ENCODE measurements around the gene CASP10.
"Not testable (repeated sequence)": the region's sequence is repeated elsewhere in the genome, so short reads cannot be mapped to it uniquely, and the experiment has no call there.

The CASP10 gene

DNA sequence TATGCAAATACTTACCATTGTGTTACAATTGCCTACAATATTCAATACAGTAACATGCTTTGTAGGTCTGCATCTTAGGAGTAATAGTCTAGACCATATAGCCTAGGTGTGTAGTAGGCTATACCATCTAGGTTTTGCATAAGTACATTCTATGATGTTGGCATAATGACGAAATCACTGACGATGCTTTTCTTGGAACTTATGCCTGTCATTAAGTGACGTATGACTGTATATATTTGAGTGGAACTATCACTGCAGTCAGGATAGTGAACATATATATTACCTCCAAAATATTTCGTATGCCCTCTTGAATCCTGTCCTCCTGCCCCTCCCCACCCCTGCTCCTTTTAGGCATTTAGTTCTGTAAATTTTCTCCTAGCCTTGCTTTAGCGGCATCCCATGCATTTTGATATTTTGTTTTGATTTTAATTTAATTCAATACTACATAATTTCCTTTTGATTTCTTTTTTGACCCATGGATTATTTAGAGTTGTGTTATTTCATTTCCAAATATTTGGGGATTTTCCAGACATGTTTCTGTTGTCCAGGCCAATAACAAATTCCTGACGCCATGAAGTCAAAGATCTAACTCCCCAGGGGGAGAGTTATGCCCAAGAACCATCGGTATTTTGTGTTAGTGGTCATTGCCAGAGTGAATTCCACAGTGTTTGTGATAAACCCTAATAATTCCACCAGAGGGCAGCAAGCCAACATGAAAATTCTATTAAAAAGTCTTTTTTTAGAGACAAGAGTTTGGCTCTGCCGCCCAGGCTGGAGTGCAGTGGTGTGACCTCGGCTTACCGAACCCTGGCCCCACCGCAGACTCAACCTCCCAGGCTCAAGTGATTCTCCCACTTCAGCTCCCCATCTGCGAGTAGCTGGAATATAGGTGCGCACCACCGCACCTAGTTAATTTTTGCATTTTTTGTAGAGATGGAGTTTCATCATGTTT, 53.2 kb downstream of the CASP10 start:
- peak; percentile 20 for DNase-seq

DNA sequence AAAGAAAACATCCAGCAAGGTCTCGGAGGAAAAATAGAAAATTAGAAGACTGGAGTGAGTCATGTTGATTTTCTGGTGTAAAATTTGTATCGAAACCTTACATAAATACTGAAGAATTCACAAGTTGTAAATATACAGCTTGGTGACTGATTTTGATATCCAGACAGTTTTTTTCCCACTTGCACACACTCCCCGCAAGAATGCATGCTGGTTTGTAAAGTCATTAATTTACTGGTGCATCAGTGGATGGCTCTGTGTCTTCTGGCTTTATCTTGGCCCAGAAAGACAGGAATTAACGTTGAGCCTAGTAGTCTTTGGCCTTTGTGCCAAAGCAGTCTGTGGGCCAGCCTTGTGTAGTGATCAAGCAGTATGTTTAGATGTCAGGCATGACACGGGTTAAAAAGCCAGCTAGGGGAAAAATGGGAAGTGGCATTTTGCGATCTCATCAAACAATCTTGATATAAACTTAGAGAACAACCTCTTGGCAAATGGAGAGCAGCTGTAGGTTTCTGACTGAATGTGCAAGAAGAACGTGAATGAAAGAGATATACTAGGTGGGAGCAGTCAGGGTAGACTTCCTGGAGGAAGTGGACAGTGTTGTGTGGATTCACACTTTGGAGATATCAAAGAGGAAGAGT, 54.7 kb downstream of the CASP10 start:
- no peak for DNase-seq

DNA sequence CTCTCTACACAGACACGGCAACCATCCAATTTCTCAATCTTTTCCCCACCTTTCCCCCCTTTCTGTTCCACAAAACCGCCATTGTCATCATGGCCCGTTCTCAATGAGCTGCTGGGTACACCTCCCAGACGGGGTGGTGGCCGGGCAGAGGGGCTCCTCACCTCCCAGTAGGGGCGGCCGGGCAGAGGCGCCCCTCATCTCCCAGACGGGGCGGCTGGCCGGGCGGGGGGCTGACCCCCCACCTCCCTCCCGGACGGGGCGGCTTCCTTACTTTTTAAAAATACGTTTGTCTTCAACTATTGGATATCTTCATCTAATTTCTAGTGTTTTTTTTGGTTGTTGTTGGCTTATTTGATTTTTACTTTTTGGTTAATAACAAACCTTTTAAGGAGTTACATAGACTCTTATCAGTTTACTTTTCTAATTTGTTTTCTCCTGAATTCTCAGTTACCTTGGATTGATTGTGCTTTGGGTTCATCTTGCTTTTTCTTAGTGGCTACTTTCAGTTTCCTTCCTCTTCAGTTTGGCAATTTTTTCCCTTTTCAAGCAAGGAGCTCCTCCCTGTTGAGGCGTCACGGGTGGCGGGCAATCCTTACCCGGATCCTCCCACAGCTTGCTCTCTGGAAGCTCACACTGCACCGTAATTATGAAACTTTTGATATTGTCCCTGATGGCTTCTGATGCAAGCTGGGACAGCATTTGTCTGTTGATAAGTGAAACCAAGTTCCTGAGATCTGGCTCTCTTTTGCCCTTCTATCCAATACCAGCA, 56.4 kb downstream of the CASP10 start:
- DNase-seq: not testable (repeated sequence)

DNA sequence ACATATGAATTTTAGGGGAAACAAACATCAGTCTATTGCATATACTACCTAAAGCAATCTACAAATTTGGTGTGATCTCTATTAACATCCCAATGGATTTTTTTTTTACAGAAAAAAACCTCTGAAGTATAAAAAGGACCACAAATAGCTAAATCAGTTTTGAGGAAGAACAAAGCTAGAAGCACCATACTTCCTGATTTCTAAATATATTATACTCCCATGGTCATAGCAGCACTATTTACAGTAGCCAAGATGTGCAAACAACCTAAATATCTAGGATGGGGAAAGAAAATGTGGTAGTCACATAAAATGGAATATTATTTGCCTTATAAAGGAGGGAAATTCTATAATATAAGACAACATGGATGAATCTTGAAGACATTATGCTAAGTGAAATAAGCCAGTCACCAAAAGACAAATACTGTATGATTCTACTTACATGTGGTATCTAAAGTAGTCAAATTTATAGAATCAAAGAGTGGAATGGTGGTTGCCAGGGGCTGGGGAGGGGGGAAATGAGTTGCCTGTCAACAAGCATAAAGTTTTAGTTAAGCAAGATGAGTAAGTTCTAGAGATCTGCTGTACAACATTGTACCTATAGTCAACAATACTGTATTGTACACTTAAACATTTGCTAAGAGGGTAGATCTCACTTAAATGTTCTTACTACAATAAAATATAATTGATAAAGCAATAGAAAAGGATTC, 59.8 kb downstream of the CASP10 start:
- no peak for DNase-seq

DNA sequence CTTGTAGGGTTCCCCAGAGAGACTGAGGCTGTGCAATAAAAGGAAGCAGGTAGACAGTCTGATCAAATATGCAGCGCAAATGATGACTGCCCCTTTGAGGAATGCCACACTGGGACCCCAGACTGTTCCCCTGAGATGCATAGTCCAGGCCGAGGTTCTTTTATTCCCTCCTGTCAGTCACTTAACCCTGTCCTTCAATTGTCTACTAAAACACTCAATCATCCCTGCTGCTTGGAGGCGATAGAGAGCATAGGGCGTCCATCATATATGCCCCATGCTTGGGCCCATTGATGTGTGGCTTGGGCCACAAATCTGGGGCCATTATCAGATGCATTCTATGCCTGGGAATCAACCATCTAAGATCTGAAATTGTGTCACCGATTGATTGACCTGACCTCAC, 61.9 kb downstream of the CASP10 start:
- DNase-seq: no peak

DNA sequence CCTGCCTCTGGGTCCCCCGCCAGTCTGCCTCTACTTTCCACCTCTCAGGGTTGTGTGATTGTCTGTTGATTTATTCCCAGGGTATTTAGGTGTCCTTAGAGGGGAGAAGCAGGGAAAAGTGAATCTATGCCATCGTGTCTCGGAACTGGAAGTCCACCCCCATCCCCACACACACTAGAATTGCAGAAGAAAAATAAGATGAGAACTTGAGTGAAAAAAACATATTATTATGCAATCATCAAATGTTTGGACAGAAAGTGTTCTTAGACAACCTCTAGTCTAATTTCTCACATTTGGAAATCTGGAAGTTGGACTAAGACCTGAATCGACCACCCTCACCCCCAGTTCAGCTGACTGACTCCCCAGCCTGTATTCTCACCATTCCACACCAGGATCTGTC, 63.3 kb downstream of the CASP10 start:
- DNase-seq: no peak

DNA sequence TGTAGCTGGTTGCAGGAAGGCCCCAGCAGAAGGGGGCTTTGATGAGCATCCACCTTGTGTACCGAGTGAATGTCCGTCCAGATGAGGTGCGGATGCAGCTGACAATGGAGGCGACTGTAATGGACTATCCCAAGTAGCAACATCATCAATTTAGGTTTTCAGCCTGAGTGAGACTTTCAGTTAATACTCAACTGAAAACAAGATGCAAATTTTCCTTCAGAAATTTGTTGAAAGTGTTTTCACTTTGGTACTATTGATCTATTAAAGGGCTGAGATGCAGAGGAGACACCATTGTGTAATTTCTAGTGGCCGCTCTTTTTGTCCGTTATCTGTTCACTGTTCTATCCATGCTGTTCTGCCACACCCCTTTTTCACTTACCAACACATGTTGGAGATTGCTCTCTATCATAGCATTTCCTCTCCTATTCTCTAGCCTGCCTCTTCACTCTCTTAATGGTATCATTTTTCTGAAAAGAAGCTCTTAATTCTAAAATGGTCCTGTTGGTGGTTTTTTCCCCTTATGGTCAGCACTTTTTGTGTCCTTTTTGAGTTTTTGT, 65.4 kb downstream of the CASP10 start:
- DNase-seq: no peak

DNA sequence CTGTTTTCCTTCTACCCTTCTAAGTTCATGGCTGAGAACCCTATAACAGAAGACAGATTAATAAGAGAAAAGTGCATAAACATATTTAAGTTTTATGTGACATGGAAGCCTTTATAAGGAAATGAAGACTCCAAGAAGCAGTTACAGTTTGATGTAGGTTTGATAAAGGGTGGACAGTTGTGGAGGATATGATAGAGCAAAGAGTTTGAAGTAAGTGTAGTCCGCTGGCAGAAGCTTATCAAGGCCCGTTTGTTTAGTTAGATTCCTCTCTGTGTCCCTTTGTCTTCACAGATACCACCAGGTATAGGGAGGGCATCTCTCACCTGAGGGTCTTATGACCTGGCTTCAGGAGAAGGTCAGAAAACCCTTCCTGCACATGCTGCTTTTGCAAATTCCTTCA, 66.9 kb downstream of the CASP10 start:
- DNase-seq: no peak

DNA sequence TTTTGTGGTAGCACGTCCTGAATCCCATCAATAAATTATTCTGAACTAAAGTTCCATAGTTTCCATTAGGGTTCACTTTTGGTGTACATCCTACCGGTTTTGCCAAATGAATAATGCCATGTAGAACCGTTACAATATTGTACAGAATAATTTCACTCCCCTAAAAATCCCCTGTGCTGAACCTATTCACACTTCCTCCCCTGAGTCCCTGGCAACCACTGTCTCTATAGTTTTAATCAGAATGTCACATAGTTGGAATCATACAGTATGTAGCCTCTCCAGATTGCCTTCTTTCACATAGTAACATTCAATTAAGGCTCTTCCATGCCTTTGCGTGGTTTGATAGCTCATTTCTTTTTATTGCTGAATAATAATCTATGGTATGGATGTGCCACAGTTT, 67.8 kb downstream of the CASP10 start:
- DNase-seq: no peak

DNA sequence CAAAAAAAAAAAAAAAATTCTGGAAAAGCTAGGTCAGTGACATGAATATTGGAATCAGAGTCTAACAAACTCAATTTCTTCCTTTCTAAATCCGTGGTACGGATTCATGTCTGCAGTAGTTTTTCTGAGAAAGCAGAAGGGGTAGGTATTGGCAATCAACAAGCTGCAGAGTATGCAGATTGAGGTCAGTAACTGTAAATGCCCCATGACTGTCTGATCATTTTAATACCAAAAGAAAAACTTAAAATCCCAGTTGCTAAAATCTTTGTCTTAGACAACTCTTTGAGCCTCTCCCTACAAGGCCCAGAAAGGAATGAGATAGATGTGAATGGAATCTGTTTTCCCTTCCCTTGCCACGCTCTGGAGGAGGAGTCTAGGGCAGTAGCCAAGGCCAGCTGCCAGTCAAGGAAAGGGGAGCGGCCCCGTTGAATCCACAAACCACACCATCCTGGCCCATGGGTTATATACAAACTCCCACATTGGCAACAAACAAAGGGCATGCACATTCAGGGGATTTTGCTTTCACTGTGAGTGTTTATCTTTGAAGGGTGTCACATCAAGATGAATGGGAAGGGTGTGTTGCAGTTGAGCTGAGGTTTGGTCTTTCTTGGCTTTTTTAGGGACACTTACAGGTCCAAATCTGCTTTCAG, 71.3 kb downstream of the CASP10 start:
- DNase-seq: no peak

DNA sequence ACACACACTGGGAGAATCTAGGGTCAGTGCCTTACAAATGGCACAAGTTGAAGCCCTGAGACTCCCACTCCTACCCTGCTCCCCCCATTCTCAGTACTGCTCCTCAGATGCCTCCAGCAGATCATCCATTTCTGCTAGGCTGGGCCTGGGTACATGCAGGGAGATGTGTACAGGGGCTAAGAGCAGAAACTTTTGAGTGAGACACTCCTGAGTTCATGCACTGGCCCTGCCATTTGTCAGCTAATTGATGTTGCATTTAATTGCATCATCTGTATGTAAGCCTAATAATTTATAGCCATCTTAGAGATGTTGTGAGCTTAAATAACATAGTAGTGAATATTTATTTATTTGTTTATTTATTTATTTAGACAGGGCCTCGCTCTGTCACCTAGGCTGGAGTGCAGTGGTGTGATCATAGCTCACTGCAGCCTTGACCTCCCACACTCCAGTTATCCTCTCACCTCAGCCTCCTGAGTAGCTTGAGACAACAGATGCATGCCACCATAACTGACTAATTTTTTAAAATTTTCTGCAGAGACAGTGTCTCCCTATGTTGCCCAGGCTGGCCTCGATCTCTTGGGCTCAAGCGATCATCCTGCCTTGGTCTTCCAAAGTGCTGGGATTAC, 72.6 kb downstream of the CASP10 start:
- no peak for DNase-seq

DNA sequence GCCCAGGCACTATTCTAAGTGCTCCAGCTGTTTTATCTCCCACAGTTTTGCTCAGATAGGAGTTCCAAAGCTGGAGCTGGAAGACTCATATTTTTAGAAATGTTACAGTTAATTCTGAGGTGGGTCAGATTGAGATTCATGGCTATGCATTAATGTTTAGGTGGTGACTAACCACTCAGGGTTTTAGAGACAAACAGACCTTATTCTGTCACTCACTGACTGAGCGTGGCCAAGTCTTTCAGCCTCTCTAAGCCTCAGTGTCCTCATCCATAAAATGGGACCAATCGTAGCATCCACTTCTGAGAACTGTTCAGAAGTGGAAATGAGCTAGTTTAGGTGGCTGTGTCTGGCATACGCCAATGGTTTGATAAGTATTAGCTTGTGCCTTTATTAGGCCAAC, 73.1 kb downstream of the CASP10 start:
- no peak for DNase-seq

DNA sequence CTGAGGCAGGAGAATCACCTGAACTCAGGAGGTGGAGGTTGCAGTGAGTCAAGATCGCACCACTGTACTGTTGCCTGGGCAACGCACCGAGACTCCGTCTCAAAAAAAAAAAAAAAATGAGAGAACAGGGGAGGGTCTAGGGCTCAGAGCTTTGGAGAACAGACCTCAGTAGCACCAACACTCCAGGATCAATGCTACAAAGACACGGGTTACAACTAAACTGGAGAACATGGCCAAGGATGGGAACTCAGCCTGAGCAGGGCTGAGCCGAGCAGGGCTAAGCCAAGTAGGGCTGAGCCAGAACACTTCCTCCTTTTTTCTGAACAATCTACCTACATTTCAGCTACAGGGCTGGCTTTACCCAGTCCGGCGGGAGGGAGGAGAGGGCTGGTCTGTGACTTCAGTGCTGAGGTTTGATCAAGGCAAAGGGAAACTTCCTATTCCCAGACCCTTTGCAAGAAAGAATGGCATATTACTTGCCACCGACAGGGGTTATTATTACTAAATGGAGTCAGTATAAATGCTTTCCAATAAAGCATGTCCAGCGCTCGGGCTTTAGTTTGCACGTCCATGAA, 74.5 kb downstream of the CASP10 start:
- DNase-seq: peak; percentile 29

DNA sequence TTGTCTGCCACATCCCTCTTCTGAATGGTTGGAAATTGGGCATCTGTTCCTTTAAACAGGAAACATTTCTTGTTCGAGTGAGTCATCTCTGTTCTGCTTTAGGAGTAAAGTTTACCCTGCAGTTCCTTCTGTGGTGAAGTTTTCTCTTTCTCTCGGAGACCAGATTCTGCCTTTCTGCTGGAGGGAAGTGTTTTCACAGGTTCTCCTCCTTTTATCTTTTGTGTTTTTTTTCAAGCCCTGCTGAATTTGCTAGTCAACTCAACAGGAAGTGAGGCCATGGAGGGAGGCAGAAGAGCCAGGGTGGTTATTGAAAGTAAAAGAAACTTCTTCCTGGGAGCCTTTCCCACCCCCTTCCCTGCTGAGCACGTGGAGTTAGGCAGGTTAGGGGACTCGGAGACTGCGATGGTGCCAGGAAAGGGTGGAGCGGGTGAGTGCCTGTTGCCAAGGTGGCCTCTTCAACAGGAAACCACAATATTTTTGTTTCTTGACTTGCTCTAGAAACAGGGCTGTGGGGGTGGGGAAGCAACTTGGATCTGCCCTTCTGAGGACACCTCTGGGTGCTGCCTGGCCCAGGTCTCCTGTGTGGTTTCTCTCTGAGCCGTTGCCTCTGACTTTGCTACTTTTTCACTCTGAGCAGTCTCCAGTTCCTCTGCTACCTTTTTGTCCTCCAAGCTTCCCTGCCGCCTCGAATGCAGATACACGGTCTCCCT, 75.2 kb downstream of the CASP10 start:
- peak; percentile 81 for DNase-seq

DNA sequence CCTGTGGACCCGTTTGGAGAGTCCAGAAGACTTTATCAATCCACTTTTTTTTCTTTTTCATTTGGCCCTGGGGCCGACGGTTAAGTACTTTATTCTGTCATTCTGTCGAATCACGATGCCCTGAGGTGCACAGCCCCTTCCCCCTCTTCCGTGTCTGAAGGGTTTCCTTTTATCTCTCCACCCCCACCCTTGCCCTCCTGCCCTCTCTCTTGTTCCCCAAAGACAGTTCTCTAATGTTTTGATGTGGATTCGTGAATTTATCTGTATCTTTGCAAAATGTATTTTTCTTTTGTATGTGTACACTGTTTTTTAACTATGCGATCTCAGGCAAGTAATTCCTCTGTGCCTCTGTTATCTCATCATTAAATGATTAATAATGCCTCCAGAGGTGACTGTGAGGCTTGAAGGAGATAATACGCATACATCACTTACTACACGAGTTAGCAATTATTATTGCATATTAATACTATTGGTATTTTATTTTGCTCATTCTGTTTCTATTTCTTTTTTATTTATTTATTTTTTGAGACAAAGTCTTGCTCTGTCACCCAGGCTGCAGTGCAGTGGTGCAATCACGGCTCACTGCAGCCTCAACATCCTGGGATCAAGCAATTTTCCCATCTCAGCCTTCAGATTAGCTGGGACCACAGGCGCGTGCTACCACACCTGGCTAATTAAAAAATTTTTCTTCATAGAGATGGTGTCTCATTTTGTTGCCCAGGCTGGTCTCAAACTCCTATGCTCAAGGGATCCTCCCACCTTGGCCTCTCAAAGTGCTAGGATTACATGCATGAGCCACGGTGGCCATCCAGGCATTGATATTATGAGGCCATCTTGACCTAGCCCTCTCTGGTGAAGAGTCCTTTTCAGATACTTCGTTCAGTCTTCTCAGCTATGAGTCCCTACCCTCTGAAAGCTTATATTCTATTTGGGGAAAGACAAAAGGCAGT, 76.0 kb downstream of the CASP10 start:
- no peak for DNase-seq

DNA sequence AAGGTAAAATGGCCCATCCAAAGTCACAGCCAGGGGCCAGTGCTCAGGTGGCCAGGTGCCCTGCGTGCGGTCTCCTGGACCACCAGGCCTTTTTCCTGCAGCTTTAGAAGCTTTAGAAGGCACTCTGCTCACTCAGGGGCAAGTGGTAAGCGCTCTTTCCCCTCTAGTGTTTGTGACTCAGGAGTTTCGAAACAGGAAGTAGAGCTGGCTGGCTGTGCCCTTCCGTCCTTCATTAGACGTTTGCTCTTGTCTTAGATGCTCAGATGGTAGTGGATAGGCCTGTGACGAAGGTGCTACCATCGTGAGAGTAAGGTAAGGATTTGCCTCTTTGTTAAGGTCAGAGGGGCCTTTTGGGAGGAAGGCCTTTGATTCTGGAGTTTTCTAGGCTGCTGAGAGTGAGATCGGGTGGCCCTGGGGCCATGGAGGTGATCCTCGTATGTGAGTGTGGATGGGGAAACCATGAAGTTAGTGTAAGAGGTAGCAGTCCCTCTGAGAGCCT, 77.4 kb downstream of the CASP10 start, which contains the start of gene CASP8:
Gene CASP8, plus strand, starts transcription at position 235 of the 499 bp plus-strand sequence. CDS start 5,951 bp downstream, outside the sequence.
- DNase-seq: peak; percentile 45

DNA sequence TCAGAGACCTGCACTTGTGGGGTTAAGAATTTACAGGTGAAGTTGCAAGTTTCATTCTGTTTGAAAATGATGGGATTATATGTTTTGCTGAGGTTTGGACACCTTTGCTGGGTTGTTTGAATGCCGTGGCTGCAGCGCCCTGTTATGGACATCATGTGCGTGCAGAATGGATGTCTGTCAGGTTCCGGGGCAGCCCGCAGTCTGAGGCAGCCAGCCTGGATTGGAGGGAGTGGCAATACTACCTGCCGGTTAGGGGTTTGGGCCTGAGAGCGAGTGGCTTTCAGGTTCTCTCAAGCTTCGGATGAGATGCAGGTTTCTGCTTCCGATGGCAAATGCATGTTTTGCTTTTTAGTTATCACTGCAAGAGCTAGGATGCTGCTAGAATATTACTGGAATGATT, 78.5 kb downstream of the CASP10 start:
- DNase-seq: peak; percentile 43

DNA sequence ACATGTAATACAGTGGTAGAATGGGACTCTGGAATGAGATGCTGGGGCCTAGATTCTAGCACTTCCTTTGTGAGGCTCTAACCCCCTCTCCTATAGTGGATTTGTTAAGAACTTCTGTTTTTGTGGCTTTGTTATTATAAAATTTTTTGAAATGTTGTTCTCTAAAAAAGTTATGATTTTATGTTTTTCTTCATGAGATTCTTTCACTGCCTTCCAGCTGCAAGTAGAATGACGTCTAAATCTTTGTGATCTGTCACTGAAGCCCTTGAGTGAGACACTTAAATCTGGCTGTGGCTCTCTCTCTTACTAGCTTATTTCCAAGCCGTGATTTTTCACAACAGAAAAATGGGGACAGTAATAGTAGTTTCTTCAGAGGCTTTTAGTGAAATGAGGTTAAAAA, 79.0 kb downstream of the CASP10 start:
- no peak for DNase-seq

DNA sequence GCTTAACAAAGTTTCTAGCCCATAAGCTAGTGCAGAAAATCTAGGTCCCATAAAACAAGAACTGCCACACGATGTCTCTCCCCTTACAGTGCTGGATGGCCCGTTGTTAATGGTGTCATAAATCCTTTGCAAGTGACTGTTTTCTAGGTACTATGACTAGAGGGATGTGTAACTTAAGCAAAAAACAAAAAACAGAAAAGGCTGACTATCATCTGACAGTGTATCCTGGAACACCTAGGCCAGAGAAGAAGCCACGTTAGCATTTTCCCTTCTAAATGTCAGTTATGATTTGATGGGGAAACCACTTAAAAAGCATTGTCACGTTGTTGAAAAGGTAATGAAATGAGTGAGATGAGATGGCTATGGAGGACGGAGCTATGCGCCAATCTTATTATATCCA, 79.8 kb downstream of the CASP10 start:
- DNase-seq: no peak
